ENCODE results near the gene CLEC16A. TPM values are rescaled to one million over a fixed set of nuclear protein-coding genes. Genes with fewer than 3 reads are reported as not detected.
"Not testable (repeated sequence)": the region's sequence is repeated elsewhere in the genome, so short reads cannot be mapped to it uniquely, and the experiment has no call there.

CLEC16A gene
- polyA plus RNA-seq, 4 donors = 22.9 to 24.5 (median 23.7) TPM

- DNase-seq (ENCODE audit: low read depth in 4 of 4, low spot score in 3 of 4) = no peak
These were observed 20.5 kb downstream of the CLEC16A start for GRCh38 chr16:10964891-10965326.

GRCh38 chr16:10965440-10966061, 21.2 kb downstream of the CLEC16A start:
- DNase-seq (ENCODE audit: low read depth in 4 of 4, low spot score in 3 of 4) = no peak

GRCh38 chr16:10966129-10966528, 21.8 kb downstream of the CLEC16A start:
- no peak for DNase-seq (ENCODE audit: low read depth in 4 of 4, low spot score in 3 of 4)

GRCh38 chr16:10966559-10966958, 22.2 kb downstream of the CLEC16A start:
- not testable (repeated sequence) for DNase-seq (ENCODE audit: low read depth in 4 of 4, low spot score in 3 of 4)

GRCh38 chr16:10967986-10968385, 23.6 kb downstream of the CLEC16A start:
- DNase-seq (ENCODE audit: low read depth in 4 of 4, low spot score in 3 of 4) = no peak

- no peak for DNase-seq (ENCODE audit: low read depth in 4 of 4, low spot score in 3 of 4)
These were observed 24.1 kb downstream of the CLEC16A start for GRCh38 chr16:10968498-10968897.

- no peak for DNase-seq (ENCODE audit: low read depth in 4 of 4, low spot score in 3 of 4)
These were observed 25.3 kb downstream of the CLEC16A start for GRCh38 chr16:10969615-10970014.

GRCh38 chr16:10970065-10970464, 25.7 kb downstream of the CLEC16A start:
- no peak for DNase-seq (ENCODE audit: low read depth in 4 of 4, low spot score in 3 of 4)

- DNase-seq (ENCODE audit: low read depth in 4 of 4, low spot score in 3 of 4) = peak; percentile 61 to 75 (median 68)
These were observed 27.2 kb downstream of the CLEC16A start for GRCh38 chr16:10971560-10971961.

GRCh38 chr16:10972108-10972818, 27.9 kb downstream of the CLEC16A start:
- DNase-seq (ENCODE audit: low read depth in 4 of 4, low spot score in 3 of 4) = no peak

GRCh38 chr16:10972819-10973464, 28.6 kb downstream of the CLEC16A start:
- no peak for DNase-seq (ENCODE audit: low read depth in 4 of 4, low spot score in 3 of 4)

GRCh38 chr16:10976634-10977033, 32.3 kb downstream of the CLEC16A start:
- peak in 2 of 4 donors; percentile 51 to 65 for DNase-seq (ENCODE audit: low read depth in 4 of 4, low spot score in 3 of 4)

GRCh38 chr16:10978124-10978523, 33.8 kb downstream of the CLEC16A start:
- DNase-seq (ENCODE audit: low read depth in 4 of 4, low spot score in 3 of 4) = no peak

- no peak for DNase-seq (ENCODE audit: low read depth in 4 of 4, low spot score in 3 of 4)
These were observed 34.6 kb downstream of the CLEC16A start for GRCh38 chr16:10978871-10979446.

- DNase-seq (ENCODE audit: low read depth in 4 of 4, low spot score in 3 of 4) = no peak
These were observed 35.6 kb downstream of the CLEC16A start for GRCh38 chr16:10979717-10980601.

- DNase-seq (ENCODE audit: low read depth in 4 of 4, low spot score in 3 of 4) = no peak
These were observed 36.4 kb downstream of the CLEC16A start for GRCh38 chr16:10980813-10981212.

- DNase-seq (ENCODE audit: low read depth in 4 of 4, low spot score in 3 of 4) = no peak
These were observed 37.4 kb downstream of the CLEC16A start for GRCh38 chr16:10981697-10982216.

GRCh38 chr16:10982465-10983150, 38.2 kb downstream of the CLEC16A start:
- no peak for DNase-seq (ENCODE audit: low read depth in 4 of 4, low spot score in 3 of 4)

- no peak for DNase-seq (ENCODE audit: low read depth in 4 of 4, low spot score in 3 of 4)
These were observed 38.8 kb downstream of the CLEC16A start for GRCh38 chr16:10983159-10983558.

GRCh38 chr16:10984509-10984908, 40.1 kb downstream of the CLEC16A start:
- no peak for DNase-seq (ENCODE audit: low read depth in 4 of 4, low spot score in 3 of 4)

Data from right renal pelvis (tissue), 4 donors.